HEK293 (cell line): ENCODE results near the gene MACROD1.
"Not testable (repeated sequence)": the region's sequence is repeated elsewhere in the genome, so short reads cannot be mapped to it uniquely, and the experiment has no call there.

Experiments
- MYNN ChIP-seq: fragments of 450-650 bp; formaldehyde crosslinking; IDR thresholded peaks from 2 replicates; pipeline ENCODE4 v1.5.1; 2016; ENCODE audit warnings: missing biosample characterization, missing genetic modification characterization, borderline replicate concordance
- ZNF112 ChIP-seq: fragments of 450-650 bp; formaldehyde crosslinking; IDR thresholded peaks from 2 replicates; pipeline ENCODE4 v1.5.0; 2017; ENCODE audit warnings: missing biosample characterization, missing genetic modification characterization
- ZNF530 ChIP-seq: fragments of 450-650 bp; formaldehyde crosslinking; IDR thresholded peaks from 2 replicates; pipeline ENCODE4 v1.5.1; 2016; ENCODE audit warnings: low read depth, missing biosample characterization, missing genetic modification characterization
- ZNF837 ChIP-seq: fragments of 450-650 bp; formaldehyde crosslinking; IDR thresholded peaks from 2 replicates; pipeline ENCODE4 v1.5.1; 2016; ENCODE audit warnings: missing biosample characterization, missing genetic modification characterization
- TF ChIP-seq, protein P1 (sequence below): fragments of 450-650 bp; formaldehyde crosslinking; IDR thresholded peaks from 2 replicates; pipeline ENCODE4 v1.5.1; 2016; ENCODE audit warnings: missing biosample characterization, missing genetic modification characterization
- TF ChIP-seq, protein P2 (sequence below): fragments of 450-650 bp; formaldehyde crosslinking; IDR thresholded peaks from 2 replicates; pipeline ENCODE4 v1.5.1; 2016; ENCODE audit warnings: missing biosample characterization, missing genetic modification characterization

DNA sequence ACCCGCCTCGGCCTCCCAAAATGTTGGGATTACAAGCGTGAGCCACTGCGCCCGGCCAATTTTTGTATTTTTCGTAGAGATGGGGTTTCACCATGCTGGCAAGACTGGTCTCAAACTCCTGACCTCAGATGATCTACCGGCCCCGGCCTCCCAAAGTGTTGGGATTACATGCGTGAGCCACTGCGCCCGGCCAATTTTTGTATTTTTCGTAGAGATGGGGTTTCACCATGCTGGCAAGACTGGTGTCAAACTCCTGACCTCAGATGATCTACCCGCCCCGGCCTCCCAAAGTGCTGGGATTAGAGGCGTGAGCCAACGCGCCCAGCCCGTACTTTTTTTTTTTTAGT is 192.0 kb downstream of the MACROD1 start:
- not testable (repeated sequence) for TF ChIP-seq ZNF530 (tag by site-specific recombination); ZNF837; MYNN; ZNF112
- TF ChIP-seq, protein P1, sequence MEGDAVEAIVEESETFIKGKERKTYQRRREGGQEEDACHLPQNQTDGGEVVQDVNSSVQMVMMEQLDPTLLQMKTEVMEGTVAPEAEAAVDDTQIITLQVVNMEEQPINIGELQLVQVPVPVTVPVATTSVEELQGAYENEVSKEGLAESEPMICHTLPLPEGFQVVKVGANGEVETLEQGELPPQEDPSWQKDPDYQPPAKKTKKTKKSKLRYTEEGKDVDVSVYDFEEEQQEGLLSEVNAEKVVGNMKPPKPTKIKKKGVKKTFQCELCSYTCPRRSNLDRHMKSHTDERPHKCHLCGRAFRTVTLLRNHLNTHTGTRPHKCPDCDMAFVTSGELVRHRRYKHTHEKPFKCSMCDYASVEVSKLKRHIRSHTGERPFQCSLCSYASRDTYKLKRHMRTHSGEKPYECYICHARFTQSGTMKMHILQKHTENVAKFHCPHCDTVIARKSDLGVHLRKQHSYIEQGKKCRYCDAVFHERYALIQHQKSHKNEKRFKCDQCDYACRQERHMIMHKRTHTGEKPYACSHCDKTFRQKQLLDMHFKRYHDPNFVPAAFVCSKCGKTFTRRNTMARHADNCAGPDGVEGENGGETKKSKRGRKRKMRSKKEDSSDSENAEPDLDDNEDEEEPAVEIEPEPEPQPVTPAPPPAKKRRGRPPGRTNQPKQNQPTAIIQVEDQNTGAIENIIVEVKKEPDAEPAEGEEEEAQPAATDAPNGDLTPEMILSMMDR (tag by site-specific recombination), result not testable (repeated sequence)
- TF ChIP-seq, protein P2, sequence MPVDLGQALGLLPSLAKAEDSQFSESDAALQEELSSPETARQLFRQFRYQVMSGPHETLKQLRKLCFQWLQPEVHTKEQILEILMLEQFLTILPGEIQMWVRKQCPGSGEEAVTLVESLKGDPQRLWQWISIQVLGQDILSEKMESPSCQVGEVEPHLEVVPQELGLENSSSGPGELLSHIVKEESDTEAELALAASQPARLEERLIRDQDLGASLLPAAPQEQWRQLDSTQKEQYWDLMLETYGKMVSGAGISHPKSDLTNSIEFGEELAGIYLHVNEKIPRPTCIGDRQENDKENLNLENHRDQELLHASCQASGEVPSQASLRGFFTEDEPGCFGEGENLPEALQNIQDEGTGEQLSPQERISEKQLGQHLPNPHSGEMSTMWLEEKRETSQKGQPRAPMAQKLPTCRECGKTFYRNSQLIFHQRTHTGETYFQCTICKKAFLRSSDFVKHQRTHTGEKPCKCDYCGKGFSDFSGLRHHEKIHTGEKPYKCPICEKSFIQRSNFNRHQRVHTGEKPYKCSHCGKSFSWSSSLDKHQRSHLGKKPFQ, result not testable (repeated sequence)
